GM12878 (cell line): Measurements from ENCODE around the gene CD38. TPM values are rescaled to one million over a fixed set of nuclear protein-coding genes. Genes with fewer than 3 reads are reported as not detected.

Experiments
- ATF3 ChIP-seq: IDR thresholded peaks from 2 replicates; pipeline ENCODE4 v1.6.1; 2011; ENCODE audit warnings: low read depth, mild to moderate bottlenecking, low read length, moderate library complexity, borderline replicate concordance; ENCODE audit errors: extremely low read depth
- BMI1 ChIP-seq: fragments of 450-650 bp; IDR thresholded peaks from 2 replicates; pipeline ENCODE4 v1.6.1; 2016; ENCODE audit warnings: mild to moderate bottlenecking, moderate library complexity, borderline replicate concordance
- BRCA1 ChIP-seq: IDR thresholded peaks from 2 replicates; pipeline ENCODE4 v1.6.1; 2011; ENCODE audit warnings: low read depth, low read length, improper control_type of control experiment
- CBFB ChIP-seq: IDR thresholded peaks from 2 replicates; pipeline ENCODE4 v1.6.1; 2016; ENCODE audit warnings: antibody characterized with exemption, low read depth
- CEBPB ChIP-seq, 2 experiments: fragments of 150-350 bp in 1 of 2; IDR thresholded peaks; 2 replicates each; pipeline ENCODE4 v1.6.1; 2012 to 2014; ENCODE audit warnings: low read depth in 2 of 2, low read length in 2 of 2, borderline replicate concordance in 1 of 2, inconsistent platforms in 1 of 2
- CHD4 ChIP-seq: fragments of 200-600 bp; sonication (generic); IDR thresholded peaks from 2 replicates; pipeline ENCODE4 v1.6.1; 2016; ENCODE audit warnings: mild to moderate bottlenecking
- CREB1 ChIP-seq: IDR thresholded peaks from 2 replicates; pipeline ENCODE4 v1.6.1; 2012; ENCODE audit warnings: low read depth, mild to moderate bottlenecking, inconsistent platforms
- DPF2 ChIP-seq: fragments of 450-650 bp; IDR thresholded peaks from 2 replicates; pipeline ENCODE4 v1.6.1; 2017; ENCODE audit warnings: mild to moderate bottlenecking
- E2F8 ChIP-seq: fragments of 450-650 bp; IDR thresholded peaks from 2 replicates; pipeline ENCODE4 v1.6.1; 2018; ENCODE audit warnings: mild to moderate bottlenecking, low read depth, moderate library complexity; ENCODE audit not compliant: partially characterized antibody
- ELK1 ChIP-seq: IDR thresholded peaks from 2 replicates; pipeline ENCODE4 v1.6.1; 2012; ENCODE audit warnings: low read depth, low read length, improper control_type of control experiment
- EP300 ChIP-seq, 2 experiments: fragments of 150-350 bp in 1 of 2; IDR thresholded peaks; 2 replicates each; pipeline ENCODE4 v1.6.1; 2011 to 2012; ENCODE audit warnings: low read depth in 2 of 2, low read length in 2 of 2, borderline replicate concordance in 1 of 2, improper control_type of control experiment in 1 of 2, inconsistent platforms in 1 of 2; ENCODE audit not compliant: control insufficient read depth in 1 of 2
- EZH2 ChIP-seq: IDR thresholded peaks from 2 replicates; pipeline ENCODE4 v1.6.1; 2012; ENCODE audit warnings: low read depth, mild to moderate bottlenecking, control low read depth, inconsistent platforms, low read length, borderline replicate concordance; ENCODE audit not compliant: control insufficient read depth
- IRF4 ChIP-seq: IDR thresholded peaks from 2 replicates; pipeline ENCODE4 v1.6.1; 2011; ENCODE audit warnings: low read depth, low read length
- JUNB ChIP-seq: IDR thresholded peaks from 2 replicates; pipeline ENCODE4 v1.6.1; 2016; ENCODE audit warnings: antibody characterized with exemption, mild to moderate bottlenecking
- MYB ChIP-seq: fragments of 150-350 bp; IDR thresholded peaks from 2 replicates; pipeline ENCODE4 v1.6.1; 2014; ENCODE audit warnings: mild to moderate bottlenecking, low read depth, low read length, borderline replicate concordance
- MYC ChIP-seq: IDR thresholded peaks from 2 replicates; pipeline ENCODE4 v1.6.1; 2011; ENCODE audit warnings: mild to moderate bottlenecking, low read length, moderate library complexity, inconsistent platforms; ENCODE audit not compliant: insufficient read depth, insufficient replicate concordance, insufficient read length, severe bottlenecking
- NBN ChIP-seq: fragments of 450-650 bp; IDR thresholded peaks from 2 replicates; pipeline ENCODE4 v1.6.1; 2016
- POLR2A ChIP-seq: IDR thresholded peaks from 2 replicates; pipeline ENCODE4 v1.6.1; 2011; ENCODE audit warnings: low read depth, mild to moderate bottlenecking, low read length
- PRDM15 ChIP-seq: fragments of 450-650 bp; formaldehyde crosslinking; IDR thresholded peaks from 2 replicates; pipeline ENCODE4 v1.4.0; 2020; ENCODE audit warnings: mild to moderate bottlenecking, moderate library complexity
- RUNX3 ChIP-seq: IDR thresholded peaks from 2 replicates; pipeline ENCODE4 v1.6.1; 2012; ENCODE audit warnings: low read length, inconsistent platforms
- ZNF207 ChIP-seq: fragments of 450-650 bp; IDR thresholded peaks from 2 replicates; pipeline ENCODE4 v1.6.1; 2014; ENCODE audit warnings: antibody characterized with exemption, mild to moderate bottlenecking, borderline replicate concordance
- ZNF217 ChIP-seq: fragments of 450-650 bp; IDR thresholded peaks from 2 replicates; pipeline ENCODE4 v1.6.1; 2017; ENCODE audit warnings: antibody characterized with exemption, mild to moderate bottlenecking
- ZNF274 ChIP-seq: IDR thresholded peaks from one replicate; pipeline ENCODE4 v1.8.0; 2011; ENCODE audit not compliant: insufficient read length, insufficient read depth
- polyA plus RNA-seq, 11 experiments: library from polyadenylated mRNA; depleted of rRNA in 4 of 11; unstranded in 6 of 11; stranded (reverse) in 5 of 11; fragments of >200 nt; fragmentation: Nextera tagmentation in 4 of 11; fragmentation: Illumina TruSeq in 1 of 11; extraction: Ambion mirVana in 4 of 11; extraction: Trizol in 1 of 11; gene quantifications; 1 replicate in 1 of 11; 2 replicates in 10 of 11; pipeline versions ENCODE4 v1.2.1 to v1.2.3, GENCODE V29; 2011 to 2016; ENCODE audit warnings: inconsistent platforms in 2 of 11, missing spikeins in 2 of 11, low read depth in 1 of 11
- total RNA-seq, 4 experiments: library from RNA; depleted of rRNA in 3 of 4; stranded (reverse); fragments of >200 nt in 3 of 4; fragmentation: Illumina TruSeq in 1 of 4; extraction: Trizol in 1 of 4; gene quantifications; 2 replicates each; pipeline versions ENCODE4 v1.2.1 to v1.2.3, GENCODE V29; 2013 to 2021

The CD38 gene
- total and polyA plus RNA-seq, 10 of the 15 experiments (the other 5 are each of a cell fraction or from before 2014, with no cell fraction given) = 3.5 to 39.8 (median 12.7) TPM

GRCh38 chr4:15805583-15806517, 27.7 kb downstream of the CD38 start (continued):
- TF ChIP-seq MYC (no peak), BMI1 (no peak), MYB (no peak), DPF2 (peak; percentile 45; the same call in 1 of the 2 replicates), EP300 (IDR thresholded peaks at IDR 0.05; ENCODE audit: borderline replicate concordance in 1 of 2, control insufficient read depth in 1 of 2, low read depth in 2 of 2, low read length in 2 of 2) (peak in 1 of 2 experiments; percentile 40; a peak in 1 of 4 replicates), IRF4 (no peak), NBN (no peak), PRDM15 (CRISPR knock-in tag) (no peak), ZNF207 (no peak), CHD4 (no peak), CREB1 (no peak), E2F8 (no peak), CBFB (no peak), RUNX3 (peak; percentile 45), EZH2 (no peak), ZNF217 (no peak), ELK1 (no peak), BRCA1 (no peak), POLR2A (no peak), JUNB (no peak), ATF3 (no peak), ZNF274 (no peak), CEBPB (IDR thresholded peaks at IDR 0.05; ENCODE audit: borderline replicate concordance in 1 of 2, low read depth in 2 of 2, low read length in 2 of 2) (no peak)
